Activated T-helper 1 cell treated with anti-CD3 and anti-CD28 coated beads, Interleukin-12 subunit alpha, Interleukin-12 subunit beta, Interleukin-2, Interleukin-4 antibody, amounts not matched to agents 30 ng/mL and 10 ng/mL and 1 ng/mL, durations not matched to agents 14 hours and 24 hours and 36 hours (primary cell): ENCODE data around the gene UBL7. TPM values are rescaled to one million over a fixed set of nuclear protein-coding genes. Genes with fewer than 3 reads are reported as not detected.

Experiments used
- DNase-seq: peaks from one replicate; pipeline ENCODE4 v3.0.0; 2021; ENCODE audit warnings: low spot score
- H3K27ac Mint-ChIP-seq: one replicate; pipeline ENCODE4 v1.8.0; 2021; ENCODE audit warnings: mild to moderate bottlenecking, mixed read lengths
- H3K27me3 Mint-ChIP-seq: one replicate; pipeline ENCODE4 v1.8.0; 2022; ENCODE audit warnings: mild to moderate bottlenecking, moderate library complexity, mixed read lengths; ENCODE audit not compliant: insufficient read depth
- H3K36me3 Mint-ChIP-seq: one replicate; pipeline ENCODE4 v1.8.0; 2021; ENCODE audit warnings: low read depth, mixed read lengths
- H3K4me1 Mint-ChIP-seq: one replicate; pipeline ENCODE4 v1.8.0; 2021; ENCODE audit warnings: low read depth, mixed read lengths
- H3K4me3 Mint-ChIP-seq: one replicate; pipeline ENCODE4 v1.8.0; 2021; ENCODE audit warnings: mild to moderate bottlenecking, moderate library complexity, mixed read lengths
- H3K9me3 Mint-ChIP-seq: one replicate; pipeline ENCODE4 v1.8.0; 2021; ENCODE audit warnings: mixed read lengths
- intact Hi-C: fragments of 100-400 bp; cut with micrococcal nuclease; formaldehyde crosslinking; loops from one replicate; pipeline ENCODE4 v1.15.1; 2024
- total RNA-seq: library from RNA; stranded (reverse); gene quantifications from 2 replicates; pipeline ENCODE4 v1.2.3, GENCODE V29; 2022

The UBL7 gene
- total RNA-seq, 1 donor from 2014 or later: 56.0 TPM

DNA sequence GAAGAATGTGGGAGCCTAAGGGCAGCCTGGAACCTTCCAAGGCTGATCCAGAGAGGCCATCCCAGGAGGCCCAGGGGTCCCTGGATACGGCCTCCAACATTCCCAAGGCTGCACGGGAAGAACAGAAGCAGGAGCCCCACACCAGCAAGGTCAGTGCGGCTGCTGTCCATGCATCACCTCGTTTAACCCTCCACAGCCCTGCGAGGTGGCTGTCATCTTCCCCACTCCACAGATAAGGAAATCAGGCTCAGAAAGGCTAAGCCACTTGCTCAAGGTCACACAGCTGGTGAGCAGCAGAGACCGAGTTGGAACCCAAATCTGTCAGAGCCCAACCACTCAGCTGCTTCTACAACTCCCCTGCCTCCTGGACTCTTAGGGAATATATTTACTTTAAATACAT lies 48.8 kb downstream of the UBL7 start:
- Mint-ChIP-seq H3K27ac (no peak overlapping the region), H3K9me3 (no peaks in the 10 kb centered on the region), H3K4me3 (no peak overlapping the region), H3K27me3 (no peaks in the 10 kb centered on the region), H3K4me1 (peaks cover 27% of the 10 kb centered on the region), H3K36me3 (peaks cover 55% of the 10 kb centered on the region)
- intact Hi-C loops: no loop called here
- DNase-seq: no peak

DNA sequence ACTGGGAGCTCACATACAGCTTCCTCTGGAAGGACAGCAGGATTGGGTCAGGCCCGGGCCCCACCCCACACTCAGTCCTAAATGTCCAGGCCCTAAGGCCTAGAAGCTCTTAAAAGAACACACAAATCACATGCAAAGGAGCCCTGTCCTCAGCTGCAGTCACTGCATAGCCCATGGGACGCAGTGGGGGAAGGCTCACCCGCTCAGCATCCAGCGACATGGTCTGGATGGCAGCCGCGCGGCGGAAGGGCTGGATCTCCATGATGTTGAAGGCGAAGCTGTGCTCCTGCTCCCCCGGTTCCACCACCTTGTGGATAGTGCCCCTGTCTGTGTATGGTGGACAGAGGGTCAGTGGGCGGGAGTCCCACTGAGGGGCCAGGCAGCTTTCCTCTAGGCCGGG lies 49.3 kb downstream of the UBL7 start:
- no peak overlapping the region for H3K4me3 Mint-ChIP-seq
- H3K27me3 Mint-ChIP-seq: no peaks in the 10 kb centered on the region
- no peak overlapping the region for H3K27ac Mint-ChIP-seq
- H3K36me3 Mint-ChIP-seq: peaks cover 52% of the 10 kb centered on the region
- intact Hi-C loops: no loop called here
- H3K9me3 Mint-ChIP-seq: no peaks in the 10 kb centered on the region
- DNase-seq: no peak
- H3K4me1 Mint-ChIP-seq: peaks cover 24% of the 10 kb centered on the region

DNA sequence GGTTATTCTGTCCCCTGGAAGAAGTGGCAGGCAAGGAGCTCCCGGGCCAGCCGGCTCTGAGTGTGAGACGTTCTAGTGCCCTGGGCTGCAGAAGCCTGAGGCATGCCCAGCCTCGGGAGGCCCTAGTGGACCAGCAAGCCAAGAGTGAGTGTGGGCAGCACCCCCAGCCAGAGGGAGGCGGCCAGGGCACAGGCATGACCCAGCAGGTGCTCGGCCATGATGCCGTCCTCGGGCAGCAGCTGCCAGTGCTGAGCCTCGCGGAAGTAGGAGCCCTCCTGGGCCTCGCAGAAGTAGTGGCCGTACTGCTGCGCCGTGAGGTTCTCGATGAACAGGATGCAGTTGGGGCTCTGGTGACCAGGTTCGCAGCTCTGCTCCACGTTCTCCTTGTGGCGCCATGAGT lies 50.5 kb downstream of the UBL7 start:
- Mint-ChIP-seq H3K9me3 (no peaks in the 10 kb centered on the region), H3K27ac (no peak overlapping the region), H3K4me1 (peaks cover 25% of the 10 kb centered on the region), H3K36me3 (peaks cover 52% of the 10 kb centered on the region), H3K4me3 (no peak overlapping the region), H3K27me3 (no peaks in the 10 kb centered on the region)
- intact Hi-C loops: no loop called here
- DNase-seq: no peak

DNA sequence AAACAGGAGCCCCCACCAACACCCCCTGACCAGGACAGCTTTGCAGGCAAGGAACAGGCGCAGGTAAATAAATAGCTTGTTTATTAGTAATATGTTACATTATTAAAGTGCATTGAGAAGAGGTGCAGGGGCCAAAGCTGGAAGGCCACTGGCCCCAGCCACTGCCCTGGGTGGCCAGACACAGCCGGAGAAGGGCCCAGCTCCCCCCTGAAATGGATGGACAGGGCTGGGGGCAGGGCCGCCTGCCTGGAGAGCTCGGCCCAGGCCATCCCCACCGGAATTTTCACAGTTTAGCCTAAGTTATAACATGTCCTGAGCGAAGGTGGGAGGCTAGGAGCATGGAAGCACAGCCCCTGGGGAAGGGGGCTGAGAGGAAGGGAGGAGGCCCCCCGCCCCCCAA lies 51.7 kb downstream of the UBL7 start:
- Mint-ChIP-seq H3K4me3 (no peak overlapping the region), H3K36me3 (peaks cover 49% of the 10 kb centered on the region), H3K27ac (no peak overlapping the region), H3K9me3 (no peaks in the 10 kb centered on the region), H3K27me3 (no peaks in the 10 kb centered on the region), H3K4me1 (peaks cover 28% of the 10 kb centered on the region)
- intact Hi-C loops: no loop called here
- no peak for DNase-seq

DNA sequence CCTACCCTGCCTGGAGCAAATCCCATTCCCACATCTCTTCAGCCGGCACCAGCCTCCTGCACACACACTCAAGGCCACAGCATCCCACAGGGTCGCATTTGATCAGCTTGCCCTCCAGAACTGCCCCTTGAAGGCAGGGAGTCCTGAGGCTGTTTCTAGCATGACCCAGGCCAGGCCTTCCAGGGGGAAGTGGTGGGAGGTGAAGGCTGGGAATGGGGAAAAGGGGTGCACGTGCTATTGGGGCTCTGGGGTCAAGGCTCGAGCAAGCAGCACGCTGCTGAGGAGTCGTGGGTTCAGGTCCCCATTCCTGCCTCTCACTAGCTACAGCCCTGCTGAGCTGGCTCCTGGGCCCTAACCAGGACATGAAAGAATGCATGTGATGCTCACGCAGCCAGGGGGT lies 52.1 kb downstream of the UBL7 start:
- H3K27me3 Mint-ChIP-seq: no peaks in the 10 kb centered on the region
- H3K4me1 Mint-ChIP-seq: peaks cover 32% of the 10 kb centered on the region
- no peak for DNase-seq
- peaks cover 48% of the 10 kb centered on the region for H3K36me3 Mint-ChIP-seq
- H3K27ac Mint-ChIP-seq: peak overlapping the region; percentile 74
- H3K4me3 Mint-ChIP-seq: no peak overlapping the region
- H3K9me3 Mint-ChIP-seq: no peaks in the 10 kb centered on the region
- intact Hi-C loops: no loop called here

DNA sequence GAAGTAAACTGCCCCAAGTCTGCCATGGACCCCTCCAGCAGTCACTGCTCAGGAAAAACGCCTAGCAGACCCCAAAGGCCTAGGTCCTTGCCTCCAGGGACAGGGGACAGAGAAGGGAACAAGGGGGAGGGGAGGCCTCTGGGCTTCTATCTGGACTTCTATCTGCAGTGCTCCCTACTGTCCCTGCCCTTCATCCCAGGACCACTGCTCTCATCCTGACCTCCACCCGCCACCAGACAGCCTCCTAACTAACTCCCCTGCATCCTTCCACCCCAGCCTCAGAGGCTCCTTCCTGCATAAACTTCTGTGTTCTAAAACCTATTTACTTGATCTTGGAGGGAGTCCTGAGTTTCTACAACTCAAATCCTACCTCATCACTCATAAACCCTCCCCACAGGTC lies 52.6 kb downstream of the UBL7 start:
- no peak overlapping the region for H3K4me3 Mint-ChIP-seq
- DNase-seq: no peak
- H3K4me1 Mint-ChIP-seq: peaks cover 36% of the 10 kb centered on the region
- H3K36me3 Mint-ChIP-seq: peaks cover 48% of the 10 kb centered on the region
- H3K27me3 Mint-ChIP-seq: no peaks in the 10 kb centered on the region
- peak overlapping the region; percentile 74 for H3K27ac Mint-ChIP-seq
- no peaks in the 10 kb centered on the region for H3K9me3 Mint-ChIP-seq
- intact Hi-C loops: no loop called here

DNA sequence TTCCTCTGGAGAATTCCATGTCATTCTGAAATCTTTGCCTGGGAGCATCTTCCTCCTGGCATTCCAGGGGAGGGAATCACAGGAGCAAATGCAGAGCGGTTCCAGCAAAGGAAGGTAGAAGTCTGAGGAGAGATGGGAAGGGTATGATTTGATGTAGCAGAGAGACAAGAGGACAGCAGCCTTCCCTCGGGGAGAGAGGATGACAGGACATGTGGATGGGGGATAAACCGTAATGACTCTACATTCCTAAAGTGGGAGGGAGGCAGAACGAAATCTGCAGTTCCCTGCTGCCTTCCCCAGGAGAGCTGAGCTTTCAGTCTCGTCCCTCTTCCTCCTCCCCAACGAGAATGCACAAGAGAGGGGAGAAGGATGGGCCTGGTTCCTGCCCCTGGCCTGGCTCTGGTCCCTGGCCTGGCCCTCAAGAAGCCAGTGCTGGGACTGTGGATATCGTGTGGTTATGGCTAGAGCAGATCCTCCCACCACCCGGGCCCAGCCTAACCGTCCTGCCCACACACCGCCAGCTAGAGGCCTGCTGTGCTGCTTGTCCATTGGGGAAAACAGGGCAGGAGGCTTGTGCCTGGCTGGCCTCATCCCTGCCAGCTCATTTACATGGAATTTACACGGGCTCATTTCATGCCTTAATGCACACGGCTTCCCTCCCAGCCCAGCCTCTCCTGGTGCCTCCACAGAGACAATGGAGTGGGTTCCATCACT lies 53.8 kb downstream of the UBL7 start:
- no peaks in the 10 kb centered on the region for H3K9me3 Mint-ChIP-seq
- peaks cover 48% of the 10 kb centered on the region for H3K4me1 Mint-ChIP-seq
- H3K4me3 Mint-ChIP-seq: no peak overlapping the region
- H3K36me3 Mint-ChIP-seq: peaks cover 38% of the 10 kb centered on the region
- peak overlapping the region; percentile 46 for H3K27ac Mint-ChIP-seq
- intact Hi-C loops: no loop called here
- DNase-seq: no peak
- H3K27me3 Mint-ChIP-seq: no peaks in the 10 kb centered on the region

DNA sequence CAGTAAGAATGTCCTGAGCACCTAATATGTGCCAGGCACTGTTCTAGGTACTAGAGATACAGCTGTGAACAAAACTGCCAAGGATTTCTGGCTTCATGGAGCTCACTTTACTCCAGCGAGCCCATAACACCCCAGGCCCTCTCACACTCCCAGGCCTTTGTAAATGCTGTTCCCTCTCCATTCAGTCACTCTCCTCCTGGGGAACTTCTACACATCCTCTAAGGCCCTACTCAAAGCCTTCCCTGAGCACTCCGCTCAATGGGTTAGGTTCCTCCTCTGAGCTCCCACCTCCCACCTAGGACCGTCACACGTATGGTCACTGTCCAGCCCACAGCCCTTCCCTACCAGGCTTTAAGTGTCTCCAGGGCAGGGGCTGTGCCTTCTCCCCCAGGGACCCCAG lies 54.4 kb downstream of the UBL7 start:
- Mint-ChIP-seq H3K9me3 (no peaks in the 10 kb centered on the region), H3K4me1 (peaks cover 55% of the 10 kb centered on the region), H3K27me3 (no peaks in the 10 kb centered on the region), H3K27ac (peak overlapping the region; percentile 46), H3K36me3 (peaks cover 33% of the 10 kb centered on the region), H3K4me3 (no peak overlapping the region)
- DNase-seq: no peak
- intact Hi-C loops: no loop called here

DNA sequence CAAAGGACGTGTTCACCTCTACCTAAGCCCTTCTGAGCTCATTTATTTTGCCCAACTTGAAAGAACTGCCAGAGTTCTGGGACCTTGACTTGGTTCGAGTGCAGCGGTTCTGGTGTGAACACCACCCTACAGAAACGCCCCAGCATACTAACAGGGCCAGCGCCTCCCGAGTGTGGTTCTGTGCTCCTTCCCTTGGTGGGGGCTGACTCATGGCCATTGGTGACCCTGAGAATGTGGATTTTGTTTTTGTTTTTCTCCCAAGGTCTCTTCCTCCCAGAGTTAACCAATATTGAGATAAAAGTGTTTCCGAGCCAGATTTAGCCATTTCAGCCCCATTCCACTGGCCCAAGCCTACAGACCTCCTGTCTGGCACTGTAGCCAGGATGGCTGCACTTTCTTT lies 55.1 kb downstream of the UBL7 start:
- intact Hi-C loops: no loop called here
- Mint-ChIP-seq H3K9me3 (no peaks in the 10 kb centered on the region), H3K4me1 (peaks cover 62% of the 10 kb centered on the region), H3K36me3 (peaks cover 28% of the 10 kb centered on the region), H3K27ac (peak overlapping the region; percentile 46), H3K4me3 (no peak overlapping the region), H3K27me3 (no peaks in the 10 kb centered on the region)
- no peak for DNase-seq

DNA sequence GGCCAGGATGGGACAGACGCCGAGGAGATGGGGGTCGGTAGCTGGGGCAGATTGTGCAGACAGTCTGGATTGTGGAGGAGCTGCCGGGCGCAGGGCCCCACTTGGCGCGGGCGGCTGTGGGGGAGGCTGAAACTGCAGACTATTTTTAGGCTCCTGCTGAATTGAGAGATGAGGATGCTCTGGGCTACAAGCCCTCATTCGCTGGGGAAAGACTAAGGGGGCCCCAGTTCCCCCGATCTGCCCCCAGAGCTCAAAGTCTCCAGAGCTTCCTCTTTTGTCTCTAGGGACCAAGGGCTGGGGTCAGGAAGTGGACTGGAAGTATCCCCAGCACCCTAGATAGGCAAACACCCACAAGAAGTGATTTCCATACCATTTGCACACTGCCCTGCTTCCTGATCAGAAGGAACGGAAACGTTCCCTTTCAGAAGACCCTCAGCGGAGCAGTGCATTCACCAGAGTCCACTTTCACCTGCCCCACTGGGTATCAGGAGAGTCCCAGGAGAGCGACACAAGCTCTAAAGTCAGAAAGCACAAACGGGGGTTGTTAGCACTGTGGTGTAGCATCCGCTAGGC lies 56.9 kb downstream of the UBL7 start:
- H3K36me3 Mint-ChIP-seq: peaks cover 28% of the 10 kb centered on the region
- no peaks in the 10 kb centered on the region for H3K9me3 Mint-ChIP-seq
- no peak for DNase-seq
- H3K27ac Mint-ChIP-seq: peak overlapping the region; percentile 85
- peaks cover 79% of the 10 kb centered on the region for H3K4me1 Mint-ChIP-seq
- no peaks in the 10 kb centered on the region for H3K27me3 Mint-ChIP-seq
- peak overlapping the region; percentile 46 for H3K4me3 Mint-ChIP-seq
- intact Hi-C loops: loop anchor here (1.0 kb wide), 5 partner anchors 21 to 57 kb away; partner anchors contain the start of gene UBL7

DNA sequence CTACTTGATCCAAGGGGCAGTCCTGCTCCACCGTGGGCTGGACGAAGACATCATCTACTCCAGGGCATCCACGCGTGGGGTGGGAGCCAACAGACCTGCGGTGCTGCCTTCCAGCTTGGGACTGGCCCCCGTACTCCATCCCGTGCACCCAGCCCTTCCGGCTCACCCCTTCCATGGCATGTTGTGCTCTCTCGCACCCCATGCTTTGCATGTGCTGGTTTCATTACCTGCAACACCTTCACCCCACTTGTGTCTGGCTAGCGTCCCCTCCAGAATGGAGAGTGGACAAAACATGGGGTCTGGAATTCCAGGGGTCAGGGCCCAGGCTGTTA lies 57.4 kb downstream of the UBL7 start:
- H3K4me1 Mint-ChIP-seq: peaks cover 84% of the 10 kb centered on the region
- H3K27me3 Mint-ChIP-seq: no peaks in the 10 kb centered on the region
- no peaks in the 10 kb centered on the region for H3K9me3 Mint-ChIP-seq
- peak overlapping the region; percentile 85 for H3K27ac Mint-ChIP-seq
- intact Hi-C loops: loop anchor here (1.0 kb wide), 5 partner anchors 20 to 58 kb away; partner anchors contain the start of gene UBL7
- peaks cover 26% of the 10 kb centered on the region for H3K36me3 Mint-ChIP-seq
- H3K4me3 Mint-ChIP-seq: peak overlapping the region; percentile 75
- no peak for DNase-seq

DNA sequence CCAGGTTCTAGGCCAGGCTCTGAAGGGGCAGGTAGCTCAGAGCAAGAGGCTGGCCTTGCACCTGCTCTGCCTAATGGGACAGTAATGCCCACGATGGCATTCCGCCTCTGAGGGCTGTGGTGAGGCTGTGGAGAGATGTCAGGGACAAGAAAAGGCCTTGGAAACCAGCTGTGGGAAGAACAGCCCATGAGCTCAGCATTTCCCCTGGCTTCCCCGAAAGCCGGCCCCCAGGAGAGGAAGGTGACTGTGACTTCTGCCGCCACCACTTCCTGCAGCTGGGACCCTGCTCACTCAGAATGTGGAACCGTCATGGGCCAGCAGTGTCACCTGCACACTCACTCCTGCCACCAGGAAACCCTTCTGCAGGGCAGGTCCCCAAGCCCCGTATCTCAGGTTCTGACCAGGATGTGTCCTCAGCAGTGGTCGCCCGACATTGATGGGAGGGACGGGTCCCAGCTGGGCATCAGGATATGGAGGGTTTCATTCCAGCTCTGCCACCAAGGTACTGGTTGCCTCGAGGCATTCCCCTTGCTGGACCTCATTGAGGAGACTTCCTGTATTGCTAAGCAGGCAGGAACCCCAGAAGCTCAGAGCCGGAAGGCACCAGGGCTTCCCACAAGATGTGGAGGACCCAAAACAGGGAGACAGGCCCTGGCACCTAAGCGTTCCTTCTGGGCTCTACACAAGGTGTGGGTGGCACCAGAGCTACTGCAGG lies 57.9 kb downstream of the UBL7 start:
- peak overlapping the region; percentile 85 for H3K27ac Mint-ChIP-seq
- peak overlapping the region; percentile 75 for H3K4me3 Mint-ChIP-seq
- intact Hi-C loops: loop anchor here (1.0 kb wide), 5 partner anchors 20 to 58 kb away; partner anchors contain the start of gene UBL7
- no peaks in the 10 kb centered on the region for H3K9me3 Mint-ChIP-seq
- no peaks in the 10 kb centered on the region for H3K27me3 Mint-ChIP-seq
- H3K36me3 Mint-ChIP-seq: peaks cover 26% of the 10 kb centered on the region
- DNase-seq: peak; percentile 70
- peaks cover 89% of the 10 kb centered on the region for H3K4me1 Mint-ChIP-seq

DNA sequence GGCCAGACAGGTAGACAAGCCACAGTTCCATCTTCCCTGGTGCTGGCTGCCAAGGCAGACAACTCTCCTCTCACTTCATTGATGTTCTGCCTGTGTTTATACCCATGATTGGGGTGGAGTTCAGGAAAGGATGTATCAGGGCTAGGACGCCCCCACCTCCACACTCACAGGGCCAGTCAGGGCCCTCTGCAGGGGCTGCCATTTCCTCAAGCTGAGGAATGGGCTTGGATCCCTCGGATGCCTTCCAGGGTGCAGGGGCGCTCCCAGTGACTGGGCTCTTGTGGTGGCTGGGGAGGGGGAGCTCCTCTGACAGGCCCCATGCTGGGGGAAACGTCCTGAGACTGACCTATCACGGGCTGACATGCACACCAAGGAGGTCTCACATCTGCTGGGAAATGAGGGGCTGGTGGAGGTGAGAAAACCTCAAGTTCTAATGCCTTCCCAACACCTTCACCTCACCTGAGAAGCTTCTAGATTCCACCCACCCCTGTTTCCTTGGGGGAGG lies 58.6 kb downstream of the UBL7 start:
- Mint-ChIP-seq H3K36me3 (peaks cover 23% of the 10 kb centered on the region), H3K9me3 (no peaks in the 10 kb centered on the region), H3K4me1 (peaks cover 91% of the 10 kb centered on the region), H3K27me3 (no peaks in the 10 kb centered on the region), H3K4me3 (peak overlapping the region; percentile 51), H3K27ac (peak overlapping the region; percentile 85)
- intact Hi-C loops: no loop called here
- no peak for DNase-seq
